OCI-LY3 (cell line): ENCODE data around the gene RPL10A.

ENCODE experiments used
- EZH2phosphoT487 ChIP-seq: fragments of 200-600 bp; shearing (Covaris generic); IDR thresholded peaks from 2 replicates; pipeline ENCODE4 v1.6.1; 2018; ENCODE audit warnings: antibody characterized with exemption, mixed run types, low read depth
- TF ChIP-seq, protein P1 (sequence below): fragments of 200-600, 300-600 bp; sonication (generic); IDR thresholded peaks from 2 replicates; pipeline ENCODE4 v1.5.1; 2014; ENCODE audit warnings: antibody characterized with exemption, low read length, low read depth

DNA sequence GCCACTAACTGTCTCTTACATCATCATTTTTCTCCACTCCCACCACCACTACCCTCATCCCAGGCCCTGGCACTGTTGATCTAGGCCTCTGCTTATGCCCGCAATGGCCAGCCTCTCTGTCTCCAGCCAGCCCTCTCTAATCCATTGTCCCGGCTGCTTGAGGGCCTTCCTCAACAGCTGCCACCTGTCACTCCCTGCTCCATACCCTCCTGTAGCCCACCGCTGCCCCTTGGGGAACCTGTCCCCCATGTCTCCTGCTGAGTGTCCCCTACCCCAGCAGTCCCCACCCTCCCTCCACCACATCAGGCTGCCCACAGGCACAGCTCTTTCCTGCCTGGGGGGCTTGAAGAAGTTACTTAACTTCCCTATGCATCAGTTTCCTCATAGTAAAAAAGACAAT is 15.3 kb downstream of the RPL10A start:
- TF ChIP-seq, protein P1, sequence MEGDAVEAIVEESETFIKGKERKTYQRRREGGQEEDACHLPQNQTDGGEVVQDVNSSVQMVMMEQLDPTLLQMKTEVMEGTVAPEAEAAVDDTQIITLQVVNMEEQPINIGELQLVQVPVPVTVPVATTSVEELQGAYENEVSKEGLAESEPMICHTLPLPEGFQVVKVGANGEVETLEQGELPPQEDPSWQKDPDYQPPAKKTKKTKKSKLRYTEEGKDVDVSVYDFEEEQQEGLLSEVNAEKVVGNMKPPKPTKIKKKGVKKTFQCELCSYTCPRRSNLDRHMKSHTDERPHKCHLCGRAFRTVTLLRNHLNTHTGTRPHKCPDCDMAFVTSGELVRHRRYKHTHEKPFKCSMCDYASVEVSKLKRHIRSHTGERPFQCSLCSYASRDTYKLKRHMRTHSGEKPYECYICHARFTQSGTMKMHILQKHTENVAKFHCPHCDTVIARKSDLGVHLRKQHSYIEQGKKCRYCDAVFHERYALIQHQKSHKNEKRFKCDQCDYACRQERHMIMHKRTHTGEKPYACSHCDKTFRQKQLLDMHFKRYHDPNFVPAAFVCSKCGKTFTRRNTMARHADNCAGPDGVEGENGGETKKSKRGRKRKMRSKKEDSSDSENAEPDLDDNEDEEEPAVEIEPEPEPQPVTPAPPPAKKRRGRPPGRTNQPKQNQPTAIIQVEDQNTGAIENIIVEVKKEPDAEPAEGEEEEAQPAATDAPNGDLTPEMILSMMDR: no peak
- no peak for TF ChIP-seq EZH2phosphoT487
